ENCODE measurements around the gene CTNNA3. TPM values are rescaled to one million over a fixed set of nuclear protein-coding genes. Genes with fewer than 3 reads are reported as not detected.

The CTNNA3 gene
- total and polyA plus RNA-seq, 2 donors (not counting 3 experiments of a cell fraction or from before 2014, with no cell fraction given): not detected

- no peak overlapping the region for H3K4me3 ChIP-seq (replicated peaks in 1 of 3; ENCODE audit: insufficient read depth in 1 of 3, low read depth in 1 of 3, low read length in 3 of 3)
- H3K36me3 ChIP-seq (ENCODE audit: control insufficient read depth in 2 of 2, extremely low read depth in 1 of 2, insufficient read depth in 2 of 2, low read length in 2 of 2): no peaks in the 10 kb centered on the region
- no peaks in the 10 kb centered on the region for H3K27me3 ChIP-seq (ENCODE audit: control insufficient read depth in 2 of 2, insufficient read depth in 2 of 2, low read length in 2 of 2)
- TF ChIP-seq MYC (IDR thresholded peaks at IDR 0.05; ENCODE audit: low read depth, low read length) (no peak), MAX (IDR thresholded peaks at IDR 0.05; ENCODE audit: insufficient read depth, insufficient read length) (no peak), JUN (IDR thresholded peaks at IDR 0.05; ENCODE audit: borderline replicate concordance, insufficient read depth, insufficient read length, low read depth) (no peak), CTCF (IDR thresholded peaks at IDR 0.05; ENCODE audit: extremely low read depth in 1 of 2, insufficient read depth in 1 of 2, low read depth in 1 of 2, low read length in 2 of 2) (no peak), EZH2 (IDR thresholded peaks at IDR 0.05; ENCODE audit: borderline replicate concordance, low read depth, low read length, severe bottlenecking) (no peak), GATA2 (IDR thresholded peaks at IDR 0.05; ENCODE audit: insufficient read depth, insufficient read length, low read depth, low read length) (no peak), POLR2A (IDR thresholded peaks at IDR 0.05; ENCODE audit: low read depth, low read length) (no peak), POLR2AphosphoS5 (IDR thresholded peaks at IDR 0.05; ENCODE audit: insufficient read depth, low read depth, low read length) (no peak), FOS (IDR thresholded peaks at IDR 0.05; ENCODE audit: borderline replicate concordance, insufficient read depth, low read length) (no peak)
- no peaks in the 10 kb centered on the region for H3K9me1 ChIP-seq (replicated peaks; ENCODE audit: control insufficient read depth, extremely low read depth, insufficient read depth, low read length)
- no peaks in the 10 kb centered on the region for H4K20me1 ChIP-seq (replicated peaks; ENCODE audit: control insufficient read depth, extremely low read depth, insufficient read depth, low read length)
- H3K9ac ChIP-seq (replicated peaks; ENCODE audit: extremely low read depth, insufficient read depth, low read length): no peak overlapping the region
- CTCF ChIA-PET: no interaction called here
- dilution Hi-C loops (cut with MboI; ENCODE audit: extremely low pct_ligation_motif_present, low sequenced_read_pairs): no loop called here
- POLR2A ChIA-PET: no interaction called here
- H3K9me3 ChIP-seq (replicated peaks; ENCODE audit: control insufficient read depth, insufficient read depth, low read length): no peaks in the 10 kb centered on the region
- H3K27ac ChIP-seq (ENCODE audit: insufficient read depth, low read depth, low read length): no peak overlapping the region
- intact Hi-C loops (cut with micrococcal nuclease): no loop called here
- DNase-seq (ENCODE audit: low read depth, low spot score): no peak
- FAIRE-seq: no peak
- BruUV-seq (replicated peaks): no TSS peak
- no peak overlapping the region for H3K4me2 ChIP-seq (ENCODE audit: insufficient read depth, low read length)
- no peaks in the 10 kb centered on the region for H3K79me2 ChIP-seq (ENCODE audit: control insufficient read depth, insufficient read depth, low read length)
- no peak overlapping the region for H2AFZ ChIP-seq (ENCODE audit: low read depth, low read length)
- H3K4me1 ChIP-seq (ENCODE audit: control insufficient read depth, extremely low read depth, insufficient read depth, low read length): no peaks in the 10 kb centered on the region
Observed at GRCh38 chr10:67011981-67012380, 684.0 kb downstream of the CTNNA3 start.
